GM12801 (cell line): ENCODE data around the gene SLC35A2.

ENCODE experiments used
- CTCF ChIP-seq: IDR thresholded peaks from one replicate; pipeline ENCODE4 v1.5.1; 2011; ENCODE audit warnings: control low read depth; ENCODE audit not compliant: insufficient read length; ENCODE audit errors: extremely low read depth

The SLC35A2 gene

DNA sequence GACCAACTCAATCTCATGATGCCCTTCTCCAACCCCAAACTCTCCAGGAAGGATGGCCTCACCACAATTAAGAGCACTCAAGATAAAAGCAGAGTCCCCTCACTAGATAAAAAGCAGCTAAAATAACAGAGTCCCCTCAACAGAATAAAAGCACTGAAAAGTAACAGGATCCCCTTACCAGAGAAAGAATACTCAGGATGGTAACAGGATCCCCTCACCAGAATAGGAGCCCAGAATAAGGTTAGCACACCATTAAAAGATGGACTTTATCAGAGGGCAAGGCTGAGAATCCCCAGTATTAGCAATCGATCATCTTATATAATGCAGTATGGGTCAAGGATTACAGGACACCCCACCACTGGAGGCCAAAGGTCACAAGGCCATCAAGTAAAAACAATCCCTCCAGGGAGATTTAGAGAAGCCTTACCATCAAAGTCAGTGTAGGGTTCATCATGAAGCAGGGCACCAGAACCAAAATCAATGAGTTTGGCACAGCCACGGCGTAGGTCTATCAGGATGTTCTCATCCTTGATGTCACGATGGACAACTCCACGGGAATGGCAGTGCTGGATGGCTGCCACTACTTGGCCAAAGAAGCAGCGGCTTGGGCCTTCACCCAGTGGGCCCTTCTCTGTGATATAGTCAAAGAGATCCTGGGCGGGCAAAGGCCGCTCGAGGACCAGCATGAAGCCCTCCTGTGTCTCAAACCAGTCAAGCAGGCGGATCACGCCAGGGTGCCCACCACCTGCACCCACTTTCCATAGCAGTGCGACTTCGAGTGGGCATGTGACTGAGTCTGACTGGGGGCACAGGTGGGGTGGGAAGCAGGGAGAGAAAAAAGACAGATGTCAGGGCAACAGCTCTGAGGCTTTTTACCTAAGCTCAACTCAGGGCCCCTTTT, 3.4 kb upstream of the SLC35A2 start:
- TF ChIP-seq CTCF, result no peak

- TF ChIP-seq CTCF, result no peak
Measured at GRCh38 chrX:48913605-48914366, 2.3 kb upstream of the SLC35A2 start.

- no peak for TF ChIP-seq CTCF
Measured at GRCh38 chrX:48910926-48911411, 477 bp downstream of the SLC35A2 start.

DNA sequence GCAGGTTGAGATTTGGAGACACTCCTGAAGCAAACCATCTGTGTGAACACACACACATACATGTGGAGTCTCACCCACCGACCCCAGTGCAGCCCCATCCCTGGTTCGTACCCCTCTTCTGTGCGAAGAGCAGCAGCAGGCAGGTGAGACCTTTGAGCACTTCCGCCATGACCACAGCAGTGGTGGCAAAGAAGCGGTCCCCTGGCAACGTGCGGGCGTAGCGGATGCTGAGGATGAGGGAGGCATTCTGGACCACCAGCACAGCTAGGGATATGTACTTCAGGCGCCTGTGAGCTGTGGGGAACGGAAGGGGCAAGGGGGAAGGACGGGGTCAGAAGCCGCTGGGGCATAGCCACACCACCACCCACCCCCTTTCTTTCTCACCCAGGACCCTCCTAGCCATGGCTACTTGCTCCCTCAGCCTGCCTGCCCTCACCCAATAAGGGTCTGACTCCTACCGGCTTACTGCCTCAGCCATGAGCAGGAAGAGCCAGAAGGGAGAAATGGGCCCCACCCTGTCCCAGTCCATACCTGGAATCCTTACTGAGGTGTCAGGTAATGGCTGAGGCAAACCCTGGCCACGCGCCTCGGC, 1.6 kb downstream of the SLC35A2 start:
- TF ChIP-seq CTCF, result no peak

GRCh38 chrX:48908600-48908999, 2.8 kb downstream of the SLC35A2 start:
- TF ChIP-seq CTCF, result no peak

DNA sequence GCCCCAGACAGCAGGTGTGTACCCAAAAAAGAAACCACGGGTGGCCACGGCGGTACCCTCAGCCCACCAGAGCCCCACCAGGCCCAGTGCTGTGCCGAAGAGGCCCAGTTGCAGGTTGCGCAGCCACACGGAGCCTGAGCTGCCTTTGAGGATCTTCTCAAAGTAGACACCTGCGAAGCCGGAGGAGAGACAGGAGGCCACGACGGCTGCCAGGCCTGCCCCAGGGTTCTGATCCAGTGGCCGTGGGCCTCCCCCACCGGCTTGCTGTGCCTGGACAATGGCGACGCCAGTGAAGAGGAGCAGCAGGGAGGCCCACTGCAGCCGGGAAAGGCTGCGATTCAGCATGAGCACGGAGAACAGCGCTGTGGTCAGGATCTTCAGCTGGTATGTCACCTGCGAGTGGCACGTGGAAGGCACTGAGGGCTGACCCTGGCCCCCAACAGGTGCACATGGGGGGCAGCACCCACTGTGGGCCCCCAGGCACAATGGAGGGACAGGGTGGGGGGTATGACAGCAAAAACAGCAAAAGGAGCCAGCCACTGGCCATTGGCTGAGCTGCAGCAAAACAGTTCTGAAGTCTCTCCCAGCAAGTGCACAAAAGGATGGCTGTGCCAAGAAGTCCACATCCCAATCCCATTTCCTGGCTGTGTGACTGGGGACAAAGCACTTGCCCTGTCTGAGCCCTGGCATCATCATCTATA, 6.2 kb downstream of the SLC35A2 start:
- no peak for TF ChIP-seq CTCF
